Measurements from ENCODE around the gene CAPN13. TPM values are rescaled to one million over a fixed set of nuclear protein-coding genes. Genes with fewer than 3 reads are reported as not detected.

Gene CAPN13
- total RNA-seq, 1 donor from 2014 or later, result not detected

DNA sequence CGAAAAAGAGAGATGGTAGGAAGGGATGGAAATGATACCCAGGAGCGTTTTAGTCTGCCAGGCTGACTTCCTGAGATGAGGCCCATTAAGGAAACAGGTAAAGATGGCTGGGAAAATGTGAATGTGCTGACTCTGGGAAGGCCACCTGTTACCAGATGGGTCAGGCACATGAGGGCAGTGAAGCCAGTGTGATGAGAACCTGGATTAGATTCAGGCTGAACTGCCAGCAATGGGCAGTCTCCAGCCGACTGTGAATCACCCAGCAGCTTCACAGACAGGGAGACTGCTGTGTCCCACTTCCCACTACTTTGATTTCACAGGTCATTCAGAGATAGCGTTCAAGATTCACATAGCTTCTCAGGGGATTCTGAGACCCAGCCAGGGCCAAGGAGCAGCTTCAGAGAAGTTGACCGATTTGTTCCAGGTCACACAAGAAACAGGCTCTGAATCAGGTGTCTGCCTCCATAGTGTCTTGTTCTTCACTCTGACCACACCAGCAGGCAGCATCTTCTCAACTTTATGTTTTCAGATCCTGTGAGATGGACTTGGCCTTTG lies 26.4 kb downstream of the CAPN13 start:
- Mint-ChIP-seq H3K27me3 (ENCODE audit: low read depth) (peaks cover 8% of the 10 kb centered on the region), H3K4me1 (peaks cover 1% of the 10 kb centered on the region), H3K27ac (no peak overlapping the region), H3K4me3 (no peak overlapping the region), H3K36me3 (no peaks in the 10 kb centered on the region), H3K9me3 (peaks cover 3% of the 10 kb centered on the region)
- TF ChIP-seq CTCF (IDR thresholded peaks at IDR 0.05; ENCODE audit: unreplicated experiment), result no peak
- no peak for DNase-seq (ENCODE audit: low spot score in 2 of 2, unreplicated experiment in 2 of 2)

DNA sequence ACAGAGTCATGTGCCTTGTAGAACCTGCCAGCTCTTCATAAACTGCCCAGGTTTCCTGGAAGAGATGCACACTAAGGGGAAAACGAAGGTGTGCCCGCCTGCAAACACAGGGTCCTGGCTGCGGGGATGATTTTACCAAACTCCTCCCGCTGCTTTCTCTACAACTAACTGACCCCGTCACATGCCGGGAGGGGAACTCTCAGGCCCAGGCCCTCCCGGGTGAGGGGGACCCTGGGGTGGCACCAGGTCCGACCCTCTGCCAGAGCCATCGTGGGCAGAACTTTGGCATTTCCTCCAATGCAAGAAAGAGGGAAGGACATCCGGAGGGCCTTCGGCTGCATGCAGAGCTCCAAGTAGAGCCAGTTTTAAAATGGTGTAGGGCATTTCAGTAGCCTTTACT lies 28.6 kb downstream of the CAPN13 start:
- peak in 1 of 2 experiments; percentile 34 for DNase-seq (ENCODE audit: low spot score in 2 of 2, unreplicated experiment in 2 of 2)
- Mint-ChIP-seq H3K4me1 (peaks cover 1% of the 10 kb centered on the region), H3K27me3 (ENCODE audit: low read depth) (peaks cover 1% of the 10 kb centered on the region), H3K27ac (no peak overlapping the region), H3K36me3 (no peaks in the 10 kb centered on the region), H3K9me3 (peaks cover 3% of the 10 kb centered on the region), H3K4me3 (no peak overlapping the region)
- no peak for TF ChIP-seq CTCF (IDR thresholded peaks at IDR 0.05; ENCODE audit: unreplicated experiment)

- DNase-seq (ENCODE audit: low spot score in 2 of 2, unreplicated experiment in 2 of 2), result no peak
- no peaks in the 10 kb centered on the region for H3K36me3 Mint-ChIP-seq
- peaks cover 1% of the 10 kb centered on the region for H3K27me3 Mint-ChIP-seq (ENCODE audit: low read depth)
- H3K4me3 Mint-ChIP-seq, result no peak overlapping the region
- no peak for TF ChIP-seq CTCF (IDR thresholded peaks at IDR 0.05; ENCODE audit: unreplicated experiment)
- no peak overlapping the region for H3K27ac Mint-ChIP-seq
- peaks cover 1% of the 10 kb centered on the region for H3K4me1 Mint-ChIP-seq
- peaks cover 3% of the 10 kb centered on the region for H3K9me3 Mint-ChIP-seq
These were observed 29.4 kb downstream of the CAPN13 start for GRCh38 chr2:30777661-30778505.

GRCh38 chr2:30776831-30777635 lies 30.2 kb downstream of the CAPN13 start:
- Mint-ChIP-seq H3K4me1 (peaks cover 1% of the 10 kb centered on the region), H3K4me3 (no peak overlapping the region), H3K36me3 (no peaks in the 10 kb centered on the region), H3K27ac (no peak overlapping the region), H3K27me3 (ENCODE audit: low read depth) (peaks cover 1% of the 10 kb centered on the region), H3K9me3 (peaks cover 3% of the 10 kb centered on the region)
- no peak for TF ChIP-seq CTCF (IDR thresholded peaks at IDR 0.05; ENCODE audit: unreplicated experiment)
- DNase-seq (ENCODE audit: low spot score in 2 of 2, unreplicated experiment in 2 of 2), result peak in 1 of 2 experiments; percentile 29

- H3K27me3 Mint-ChIP-seq (ENCODE audit: low read depth), result peaks cover 1% of the 10 kb centered on the region
- no peak overlapping the region for H3K27ac Mint-ChIP-seq
- TF ChIP-seq CTCF (IDR thresholded peaks at IDR 0.05; ENCODE audit: unreplicated experiment), result no peak
- H3K4me3 Mint-ChIP-seq, result no peak overlapping the region
- peaks cover 3% of the 10 kb centered on the region for H3K9me3 Mint-ChIP-seq
- no peak for DNase-seq (ENCODE audit: low spot score in 2 of 2, unreplicated experiment in 2 of 2)
- peaks cover 1% of the 10 kb centered on the region for H3K4me1 Mint-ChIP-seq
- no peaks in the 10 kb centered on the region for H3K36me3 Mint-ChIP-seq
These were observed 31.4 kb downstream of the CAPN13 start for GRCh38 chr2:30775833-30776232.
